Fibroblast of skin of right biceps (primary cell): ENCODE data around the gene TBC1D32.
A peak's percentile ranks its signal among the peaks of the same experiment; 100 is the strongest.
"Not testable (repeated sequence)": the region's sequence is repeated elsewhere in the genome, so short reads cannot be mapped to it uniquely, and the experiment has no call there.

Source experiments
- DNase-seq: peaks from one replicate; pipeline ENCODE4 v3.0.0-alpha.2; 2013

Gene TBC1D32

GRCh38 chr6:121210943-121211342 lies 123.3 kb downstream of the TBC1D32 start:
- DNase-seq, result no peak

- DNase-seq, result no peak
Observed at GRCh38 chr6:121205569-121205968, 128.7 kb downstream of the TBC1D32 start.

- DNase-seq, result peak; percentile 4
Observed at GRCh38 chr6:121201105-121201504, 133.2 kb downstream of the TBC1D32 start.

- not testable (repeated sequence) for DNase-seq
Observed at GRCh38 chr6:121196042-121196441, 138.2 kb downstream of the TBC1D32 start.

GRCh38 chr6:121190122-121190521 lies 144.2 kb downstream of the TBC1D32 start:
- DNase-seq, result no peak

- DNase-seq, result no peak
Observed at GRCh38 chr6:121188356-121188755, 145.9 kb downstream of the TBC1D32 start.

GRCh38 chr6:121187833-121188200 lies 146.5 kb downstream of the TBC1D32 start:
- DNase-seq, result no peak

- no peak for DNase-seq
Observed at GRCh38 chr6:121187200-121187832, 147.0 kb downstream of the TBC1D32 start.

- no peak for DNase-seq
Observed at GRCh38 chr6:121183742-121184141, 150.5 kb downstream of the TBC1D32 start.

GRCh38 chr6:121175827-121176226 lies 158.5 kb downstream of the TBC1D32 start:
- DNase-seq, result no peak

- DNase-seq, result not testable (repeated sequence)
Observed at GRCh38 chr6:121172451-121172850, 161.8 kb downstream of the TBC1D32 start.

GRCh38 chr6:121171879-121172278 lies 162.4 kb downstream of the TBC1D32 start:
- no peak for DNase-seq

- DNase-seq, result no peak
Observed at GRCh38 chr6:121161886-121162285, 172.4 kb downstream of the TBC1D32 start.

GRCh38 chr6:121160276-121160675 lies 174.0 kb downstream of the TBC1D32 start:
- no peak for DNase-seq

- DNase-seq, result peak; percentile 25
Observed at GRCh38 chr6:121158891-121159290, 175.4 kb downstream of the TBC1D32 start.

GRCh38 chr6:121158438-121158837 lies 175.8 kb downstream of the TBC1D32 start:
- peak; percentile 8 for DNase-seq

GRCh38 chr6:121157906-121158305 lies 176.4 kb downstream of the TBC1D32 start:
- peak; percentile 59 for DNase-seq

GRCh38 chr6:121143476-121143875 lies 190.8 kb downstream of the TBC1D32 start:
- DNase-seq, result peak; percentile 8

GRCh38 chr6:121142093-121142492 lies 192.2 kb downstream of the TBC1D32 start:
- DNase-seq, result no peak

GRCh38 chr6:121135425-121135824 lies 198.9 kb downstream of the TBC1D32 start:
- no peak for DNase-seq

GRCh38 chr6:121134922-121135321 lies 199.4 kb downstream of the TBC1D32 start:
- no peak for DNase-seq

- no peak for DNase-seq
Observed at GRCh38 chr6:121124600-121124999, 209.7 kb downstream of the TBC1D32 start.

- no peak for DNase-seq
Observed at GRCh38 chr6:121112356-121112755, 221.9 kb downstream of the TBC1D32 start.

GRCh38 chr6:121110733-121111132 lies 223.5 kb downstream of the TBC1D32 start:
- no peak for DNase-seq

- no peak for DNase-seq
Observed at GRCh38 chr6:121106962-121107361, 227.3 kb downstream of the TBC1D32 start.
